ENCODE results near the gene C10orf62.

GRCh38 chr10:97580421-97581367, 8.8 kb upstream of the C10orf62 start:
- TF ChIP-seq CTCF (IDR thresholded peaks at IDR 0.05) (no peak), POLR2A (IDR thresholded peaks at IDR 0.05) (no peak)

Data from lower leg skin (tissue), 3 donors.